Anterior cingulate cortex (tissue), 58 donors: Measurements from ENCODE around the gene KCNJ1.

Source experiments
- DNase-seq, 58 donors: peaks; one replicate each; lab custom pipeline; 2025; lab: John Stamatoyannopoulos, UW

KCNJ1 gene

DNA sequence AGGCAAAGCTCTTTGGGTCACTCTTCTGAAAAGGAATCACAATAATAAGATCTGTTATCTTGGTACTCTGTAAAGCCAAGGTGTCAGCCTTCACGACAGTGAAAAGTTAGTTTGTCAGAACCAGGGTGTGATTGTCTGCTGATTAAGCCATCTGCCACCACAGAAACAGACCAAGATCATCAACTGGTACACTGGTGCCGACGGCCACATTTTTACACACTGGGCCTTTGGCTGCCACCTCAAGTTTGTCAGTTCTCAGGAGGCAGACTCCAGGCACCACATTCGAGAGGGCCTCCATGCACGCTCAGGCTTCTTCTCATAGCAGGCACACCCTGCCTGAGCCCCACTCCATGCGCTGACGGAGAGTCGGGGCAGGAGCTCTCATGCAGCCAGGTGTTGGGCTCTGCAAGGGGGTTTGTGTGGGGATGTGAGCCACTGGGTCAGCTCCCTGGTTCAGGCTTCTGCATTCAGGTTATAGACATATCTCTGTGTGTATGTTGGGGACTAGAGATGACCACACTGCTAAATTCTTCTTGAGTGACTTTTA, 66.2 kb downstream of the KCNJ1 start:
- no peak for DNase-seq

DNA sequence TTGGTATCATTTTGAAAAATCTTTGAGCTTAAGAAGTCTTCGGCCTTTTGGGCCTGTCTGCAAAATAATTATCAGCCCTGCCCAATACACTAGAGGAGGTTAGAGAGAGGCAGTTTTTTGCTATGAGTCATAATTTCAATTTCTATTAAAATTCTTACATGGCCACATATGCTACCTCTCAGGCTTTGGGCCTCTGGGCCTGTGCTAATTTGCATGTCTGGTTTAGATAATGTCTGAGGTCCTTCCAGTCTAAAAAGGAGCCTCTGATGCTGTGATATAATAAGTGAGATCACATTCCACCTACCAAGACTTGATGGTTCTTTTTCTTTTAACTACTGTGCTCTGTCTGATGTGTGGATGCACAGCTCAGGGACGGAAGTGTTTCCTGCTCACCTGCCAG, 70.8 kb downstream of the KCNJ1 start:
- DNase-seq, result no peak

DNA sequence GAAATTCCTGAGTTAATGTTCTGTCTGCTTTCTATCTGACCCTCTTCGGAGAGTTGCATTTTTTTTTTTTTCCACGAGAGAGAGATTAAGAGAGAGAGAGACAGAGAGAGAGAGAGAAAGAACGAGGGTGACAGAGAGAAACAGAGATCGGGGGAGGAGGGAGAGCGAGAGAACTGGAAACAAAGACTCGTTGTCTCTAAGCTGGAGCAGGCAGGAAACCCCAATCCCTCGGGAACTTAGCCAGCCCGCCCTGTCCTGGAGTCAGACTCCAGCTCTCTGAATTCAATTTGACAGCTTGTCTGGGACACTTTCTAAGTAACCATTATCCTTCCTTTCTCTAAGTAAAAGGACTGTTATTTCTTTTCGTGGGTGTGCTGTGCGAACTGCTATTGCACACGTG, 76.9 kb downstream of the KCNJ1 start:
- DNase-seq, result peak in 54 of 58 donors; percentile 5 to 84 (median 58)

DNA sequence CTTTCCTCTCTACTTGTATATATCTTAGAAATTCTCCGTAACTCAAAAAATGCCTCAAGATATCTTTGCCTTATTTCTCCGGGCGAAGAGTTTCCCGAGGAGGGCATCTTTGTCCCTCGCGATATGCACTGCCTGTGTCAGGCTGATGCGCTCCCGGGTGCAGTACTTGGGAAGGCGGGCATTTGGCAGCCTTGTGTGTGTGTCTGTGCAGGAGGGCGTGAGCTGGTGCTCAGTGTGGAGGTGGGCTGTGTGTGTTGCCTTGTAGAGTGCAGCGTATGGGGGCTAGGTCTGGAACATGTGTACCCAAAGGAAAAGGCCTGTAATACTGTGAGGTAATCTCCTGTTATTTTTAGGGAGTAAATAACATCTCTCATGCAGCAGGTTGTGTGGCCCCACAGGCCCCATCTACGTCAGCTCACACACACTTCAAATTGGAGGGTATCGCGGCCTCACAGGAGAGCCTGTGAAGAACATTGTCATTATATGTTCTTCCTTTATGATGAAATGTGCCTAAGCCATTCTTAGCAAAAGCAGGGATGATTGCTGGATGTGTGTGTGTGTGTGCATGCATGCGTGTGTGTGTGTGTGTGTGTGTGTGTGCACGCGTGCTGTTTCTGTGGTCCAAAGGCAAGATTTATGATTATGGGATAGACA, 77.5 kb downstream of the KCNJ1 start:
- no peak for DNase-seq
